Measurements from ENCODE around the gene KRTAP5-3. TPM values are rescaled to one million over a fixed set of nuclear protein-coding genes. Genes with fewer than 3 reads are reported as not detected.
"Not testable (repeated sequence)": the region's sequence is repeated elsewhere in the genome, so short reads cannot be mapped to it uniquely, and the experiment has no call there.

KRTAP5-3 gene
- total RNA-seq, 1 experiment from 2014 or later, result not detected

- Histone ChIP-seq H4K8ac (replicated peaks; ENCODE audit: insufficient read length, low read depth, low read length) (no peak overlapping the region), H2BK5ac (ENCODE audit: insufficient read length, low read length) (no peak overlapping the region), H3K56ac (ENCODE audit: insufficient read length, low read depth, low read length) (no peak overlapping the region), H3K27me3 (ENCODE audit: insufficient read depth, low read length) (no peaks in the 10 kb centered on the region), H4K5ac (ENCODE audit: insufficient read length, low read depth, low read length) (no peak overlapping the region), H3K14ac (ENCODE audit: insufficient read depth, low read length) (no peak overlapping the region), H3K79me1 (ENCODE audit: insufficient read depth, low read depth, low read length, poor library complexity, severe bottlenecking) (no peaks in the 10 kb centered on the region), H3K23me2 (ENCODE audit: insufficient read length, low read depth, low read length, poor library complexity, severe bottlenecking) (no peaks in the 10 kb centered on the region), H2BK20ac (ENCODE audit: low read depth, low read length, poor library complexity, severe bottlenecking) (no peak overlapping the region), H4K91ac (ENCODE audit: insufficient read length, low read depth, low read length) (no peak overlapping the region), H2BK15ac (ENCODE audit: low read depth, low read length) (no peak overlapping the region), H3K4me1 (ENCODE audit: insufficient read depth, low read length) (no peaks in the 10 kb centered on the region; the same call in 1 of the 2 replicates), H3K18ac (ENCODE audit: insufficient read length, low read depth, low read length) (no peak overlapping the region), H3K4me2 (ENCODE audit: insufficient read depth, insufficient read length, low read length) (no peak overlapping the region), H3K79me2 (ENCODE audit: insufficient read depth, low read length) (no peaks in the 10 kb centered on the region), H2AK5ac (ENCODE audit: insufficient read length, low read length) (no peak overlapping the region), H3K9me3 (ENCODE audit: control insufficient read depth, low read depth, low read length) (no peaks in the 10 kb centered on the region), H3K4ac (ENCODE audit: low read depth, low read length) (no peak overlapping the region), H2BK12ac (ENCODE audit: insufficient read length, low read depth, low read length) (no peak overlapping the region), H3T11ph (ENCODE audit: low read length) (no peak overlapping the region), H3K9ac (ENCODE audit: extremely low read depth, insufficient read length, low read length) (no peak overlapping the region), H4K20me1 (ENCODE audit: control insufficient read depth, insufficient read depth, insufficient read length) (no peaks in the 10 kb centered on the region), H3K27ac (ENCODE audit: insufficient read length, low read depth, low read length) (no peak overlapping the region), H3K23ac (ENCODE audit: insufficient read length, low read depth, low read length) (no peak overlapping the region), H2BK120ac (ENCODE audit: low read depth, low read length, poor library complexity, severe bottlenecking) (no peak overlapping the region), H2AFZ (ENCODE audit: low read length) (no peak overlapping the region)
- Mint-ChIP-seq H3K9me3 (peaks cover 0 to 2% of the 10 kb centered on the region in 2 experiments; a peak in 1 of 5 replicates), H3K27ac (no peak overlapping the region), H3K4me3 (no peak overlapping the region), H3K4me1 (peaks cover 2 to 8% of the 10 kb centered on the region in 2 experiments; a peak in 2 of 4 replicates), H3K27me3 (ENCODE audit: low read depth) (peaks cover 52% of the 10 kb centered on the region), H3K36me3 (ENCODE audit: insufficient read depth in 1 of 3, low read depth in 3 of 3) (no peaks in the 10 kb centered on the region)
- no peak for TF ChIP-seq CTCF (conservative IDR thresholded peaks at IDR 0.05)
- no CpG with 5 or more reads among the region's 2 CpGs for WGBS (ENCODE audit: extremely low coverage, insufficient read length, low lambda C conversion rate)
- no peak for DNase-seq
These were observed 21.6 kb downstream of the KRTAP5-3 start for GRCh38 chr11:1586699-1587098.

GRCh38 chr11:1584661-1585370 lies 23.4 kb downstream of the KRTAP5-3 start, which contains the start of gene KRTAP5-1:
TSS of gene KRTAP5-1 (minus strand) at chr11:1585283. CDS start at chr11:1585249, 34 bp downstream.
- H4K91ac ChIP-seq (ENCODE audit: insufficient read length, low read depth, low read length); H3K4me3 Mint-ChIP-seq; H3K23me2 ChIP-seq (ENCODE audit: insufficient read length, low read depth, low read length, poor library complexity, severe bottlenecking); H3K18ac ChIP-seq (ENCODE audit: insufficient read length, low read depth, low read length); DNase-seq; H2AFZ ChIP-seq (ENCODE audit: low read length); H3K27ac Mint-ChIP-seq; H4K8ac ChIP-seq (replicated peaks; ENCODE audit: insufficient read length, low read depth, low read length); H3K79me1 ChIP-seq (ENCODE audit: insufficient read depth, low read depth, low read length, poor library complexity, severe bottlenecking); H2BK12ac ChIP-seq (ENCODE audit: insufficient read length, low read depth, low read length); H3K23ac ChIP-seq (ENCODE audit: insufficient read length, low read depth, low read length); H2BK15ac ChIP-seq (ENCODE audit: low read depth, low read length); H2BK20ac ChIP-seq (ENCODE audit: low read depth, low read length, poor library complexity, severe bottlenecking); H3K4me2 ChIP-seq (ENCODE audit: insufficient read depth, insufficient read length, low read length); H3K14ac ChIP-seq (ENCODE audit: insufficient read depth, low read length); H4K20me1 ChIP-seq (ENCODE audit: control insufficient read depth, insufficient read depth, insufficient read length); H3K27me3 ChIP-seq (ENCODE audit: insufficient read depth, low read length); H2AK5ac ChIP-seq (ENCODE audit: insufficient read length, low read length); H3K4ac ChIP-seq (ENCODE audit: low read depth, low read length); H3K4me1 Mint-ChIP-seq; H2BK120ac ChIP-seq (ENCODE audit: low read depth, low read length, poor library complexity, severe bottlenecking); H3K27ac ChIP-seq (ENCODE audit: insufficient read length, low read depth, low read length); H4K5ac ChIP-seq (ENCODE audit: insufficient read length, low read depth, low read length); H3K4me1 ChIP-seq (ENCODE audit: insufficient read depth, low read length); H3K9me3 Mint-ChIP-seq; H3K79me2 ChIP-seq (ENCODE audit: insufficient read depth, low read length); H3K56ac ChIP-seq (ENCODE audit: insufficient read length, low read depth, low read length); H3K9me3 ChIP-seq (ENCODE audit: control insufficient read depth, low read depth, low read length); H2BK5ac ChIP-seq (ENCODE audit: insufficient read length, low read length); H3K9ac ChIP-seq (ENCODE audit: extremely low read depth, insufficient read length, low read length); H3K36me3 Mint-ChIP-seq (ENCODE audit: insufficient read depth in 1 of 3, low read depth in 3 of 3); H3T11ph ChIP-seq (ENCODE audit: low read length): not testable (repeated sequence)
- H3K27me3 Mint-ChIP-seq (ENCODE audit: low read depth), result peaks cover 45% of the 10 kb centered on the region
- WGBS (ENCODE audit: extremely low coverage, insufficient read length, low lambda C conversion rate), result no CpG with 5 or more reads among the region's 9 CpGs
